Measurements from ENCODE around the gene JAZF1.

- no peak for TF ChIP-seq FOSL1 (IDR thresholded peaks at IDR 0.05; ENCODE audit: insufficient read depth, low read depth, low read length)
- no peak for TF ChIP-seq CTCF (IDR thresholded peaks at IDR 0.05; ENCODE audit: control extremely low read depth in 1 of 3, insufficient read depth in 1 of 3, low read depth in 1 of 3, low read length in 3 of 3)
- TF ChIP-seq POU5F1 (IDR thresholded peaks at IDR 0.05; ENCODE audit: low read depth, low read length): no peak
- TF ChIP-seq ZNF274 (IDR thresholded peaks at IDR 0.05; ENCODE audit: borderline replicate concordance, extremely low read depth, low read length): no peak
- TF ChIP-seq RAD21 (IDR thresholded peaks at IDR 0.05 in 1 of 2, conservative IDR thresholded peaks at IDR 0.05 in 1 of 2; ENCODE audit: low read depth in 2 of 2, low read length in 2 of 2): no peak
- no peak for TF ChIP-seq POLR2A (IDR thresholded peaks at IDR 0.05; ENCODE audit: control extremely low read depth in 1 of 2, low read depth in 2 of 2, low read length in 2 of 2)
- no peak for TF ChIP-seq RNF2 (IDR thresholded peaks at IDR 0.05; ENCODE audit: borderline replicate concordance, low read depth, low read length, missing control alignments, poor library complexity, severe bottlenecking)
- no peak for TF ChIP-seq TAF1 (IDR thresholded peaks at IDR 0.05; ENCODE audit: low read depth, low read length)
- TF ChIP-seq SIN3A (conservative IDR thresholded peaks at IDR 0.05 in 1 of 2, IDR thresholded peaks at IDR 0.05 in 1 of 2; ENCODE audit: low read depth in 1 of 2, low read length in 2 of 2): no peak
- no peak for TF ChIP-seq SP2 (IDR thresholded peaks at IDR 0.05; ENCODE audit: low read length)
- no peak for TF ChIP-seq GABPA (IDR thresholded peaks at IDR 0.05; ENCODE audit: borderline replicate concordance, insufficient read depth, low read length)
- TF ChIP-seq POLR2AphosphoS5 (IDR thresholded peaks at IDR 0.05; ENCODE audit: low read depth, low read length): no peak
These were observed 67.6 kb downstream of the JAZF1 start for GRCh38 chr7:28112883-28113540.

Measured in H1 (cell line).